Measurements from ENCODE around the gene SCAMP5.

- TF ChIP-seq EP300 (IDR thresholded peaks at IDR 0.05): peak; percentile 92 to 96
- peak; percentile 37 to 75 (median 67) for TF ChIP-seq CTCF (IDR thresholded peaks at IDR 0.05)
Measured at GRCh38 chr15:75043509-75044257, 48.3 kb downstream of the SCAMP5 start.

Measured in tibial nerve (tissue), 4 donors.